Trophoblast cell (in vitro differentiated cells and primary cell): Measurements from ENCODE around the gene OR5A1.

Experiments used
- DNase-seq, 2 donors: peaks; one replicate each; pipeline ENCODE4 v3.0.0-alpha.2; 2016
- H2AFZ ChIP-seq: 2 replicates; pipeline ENCODE4 v1.6.1; 2013; ENCODE audit warnings: low read length, moderate library complexity, mild to moderate bottlenecking; ENCODE audit not compliant: insufficient read depth, poor library complexity
- H2AK5ac ChIP-seq: 2 replicates; pipeline ENCODE4 v1.6.1; 2013; ENCODE audit warnings: mild to moderate bottlenecking, low read length
- H2BK120ac ChIP-seq: 2 replicates; pipeline ENCODE4 v1.6.1; 2013; ENCODE audit warnings: low read length, mild to moderate bottlenecking, moderate library complexity; ENCODE audit not compliant: insufficient read depth, poor library complexity
- H2BK12ac ChIP-seq: 2 replicates; pipeline ENCODE4 v1.6.1; 2013; ENCODE audit warnings: mild to moderate bottlenecking, low read length, moderate library complexity
- H2BK5ac ChIP-seq: 2 replicates; pipeline ENCODE4 v1.6.1; 2013; ENCODE audit warnings: low read length, low read depth, moderate library complexity, mild to moderate bottlenecking; ENCODE audit not compliant: poor library complexity
- H3K14ac ChIP-seq: 2 replicates; pipeline ENCODE4 v1.6.1; 2013; ENCODE audit warnings: mild to moderate bottlenecking, low read length
- H3K18ac ChIP-seq: 2 replicates; pipeline ENCODE4 v1.6.1; 2013; ENCODE audit warnings: mild to moderate bottlenecking, low read length
- H3K23ac ChIP-seq: 2 replicates; pipeline ENCODE4 v1.6.1; 2013; ENCODE audit warnings: low read length
- H3K27ac ChIP-seq: 2 replicates; pipeline ENCODE4 v1.5.1; 2013; ENCODE audit warnings: low read depth, mild to moderate bottlenecking, inconsistent platforms, low read length, moderate library complexity
- H3K27me3 ChIP-seq: 2 replicates; pipeline ENCODE4 v1.6.1; 2013; ENCODE audit warnings: inconsistent platforms, mild to moderate bottlenecking, low read length, moderate library complexity; ENCODE audit not compliant: insufficient read depth
- H3K36me3 ChIP-seq, 2 experiments: 1 replicate in 1 of 2; 2 replicates in 1 of 2; pipeline ENCODE4 v1.6.1; 2013; ENCODE audit warnings: low read length in 2 of 2, mild to moderate bottlenecking in 2 of 2, moderate library complexity in 1 of 2; ENCODE audit not compliant: insufficient read depth in 2 of 2, control insufficient read depth in 1 of 2
- H3K4ac ChIP-seq: 2 replicates; pipeline ENCODE4 v1.6.1; 2013; ENCODE audit warnings: low read depth, mild to moderate bottlenecking, low read length, moderate library complexity
- H3K4me1 ChIP-seq, 2 experiments: 1 replicate in 1 of 2; 2 replicates in 1 of 2; pipeline ENCODE4 v1.6.1; 2013; ENCODE audit warnings: low read length in 2 of 2, mild to moderate bottlenecking in 2 of 2, moderate library complexity in 1 of 2; ENCODE audit not compliant: insufficient read depth in 2 of 2, control insufficient read depth in 1 of 2
- H3K4me2 ChIP-seq: 2 replicates; pipeline ENCODE4 v1.6.1; 2013; ENCODE audit warnings: inconsistent platforms, mild to moderate bottlenecking, low read length, moderate library complexity
- H3K4me3 ChIP-seq: 2 replicates; pipeline ENCODE4 v1.5.1; 2013; ENCODE audit warnings: mild to moderate bottlenecking, low read depth, low read length, inconsistent platforms
- H3K79me1 ChIP-seq: one replicate; pipeline ENCODE4 v1.6.1; 2013; ENCODE audit warnings: low read length
- H3K79me2 ChIP-seq: 2 replicates; pipeline ENCODE4 v1.6.1; 2013; ENCODE audit warnings: low read length, mild to moderate bottlenecking; ENCODE audit not compliant: control insufficient read depth, insufficient read depth, poor library complexity
- H3K9ac ChIP-seq: 2 replicates; pipeline ENCODE4 v1.6.1; 2013; ENCODE audit warnings: mild to moderate bottlenecking, low read length
- H3K9me3 ChIP-seq: 2 replicates; pipeline ENCODE4 v1.6.1; 2013; ENCODE audit warnings: low read depth, mild to moderate bottlenecking, control low read depth, inconsistent platforms, low read length; ENCODE audit not compliant: insufficient read depth
- H4K12ac ChIP-seq: 2 replicates; pipeline ENCODE4 v1.6.1; 2013; ENCODE audit warnings: low read depth, mild to moderate bottlenecking, low read length, moderate library complexity
- H4K8ac ChIP-seq: 2 replicates; pipeline ENCODE4 v1.6.1; 2013; ENCODE audit warnings: low read depth, mild to moderate bottlenecking, low read length, moderate library complexity
- H4K91ac ChIP-seq: one replicate; pipeline ENCODE4 v1.6.1; 2013; ENCODE audit warnings: low read depth, mild to moderate bottlenecking, low read length, moderate library complexity
- WGBS: extraction: QIAGEN DNeasy Blood & Tissue Kit; methylation state at CpG from one replicate; pipeline ENCODE4 v1.1.7; 2013; ENCODE audit warnings: missing lambda C conversion rate; ENCODE audit not compliant: insufficient read length, insufficient coverage; ENCODE audit errors: extremely low coverage; 5-methylcytosine and 5-hydroxymethylcytosine counted together

The OR5A1 gene

GRCh38 chr11:59448484-59448883 is 12.2 kb downstream of the OR5A1 start:
- Histone ChIP-seq H3K36me3 (no peaks in the 10 kb centered on the region), H4K8ac (no peak overlapping the region), H3K9ac (no peak overlapping the region), H3K18ac (no peak overlapping the region), H3K14ac (no peak overlapping the region), H3K4me1 (no peaks in the 10 kb centered on the region), H2AK5ac (no peak overlapping the region), H3K4me2 (no peak overlapping the region), H4K12ac (no peak overlapping the region), H3K4ac (no peak overlapping the region), H3K27ac (no peak overlapping the region), H4K91ac (no peak overlapping the region), H3K27me3 (no peaks in the 10 kb centered on the region), H3K9me3 (no peaks in the 10 kb centered on the region), H3K4me3 (no peak overlapping the region), H2BK12ac (no peak overlapping the region), H3K79me1 (no peaks in the 10 kb centered on the region), H3K79me2 (no peaks in the 10 kb centered on the region), H3K23ac (no peak overlapping the region), H2BK120ac (no peak overlapping the region), H2BK5ac (no peak overlapping the region), H2AFZ (no peak overlapping the region)
- no peak for DNase-seq
- whole genome bisulfite sequencing, result no CpG with 5 or more reads among the region's 2 CpGs

- no peak within 1 kb of the TSS for H3K4me2 ChIP-seq
- no peak within 1 kb of the TSS for H3K4me3 ChIP-seq
- H2BK5ac ChIP-seq, result no peak within 1 kb of the TSS
- H3K36me3 ChIP-seq, result no peaks in the 10 kb centered on the region
- no peaks in the 10 kb centered on the region for H3K27me3 ChIP-seq
- no peak within 1 kb of the TSS for H3K27ac ChIP-seq
- DNase-seq, result no peak
- H4K91ac ChIP-seq, result no peak within 1 kb of the TSS
- H3K9me3 ChIP-seq, result no peaks in the 10 kb centered on the region
- H3K79me1 ChIP-seq, result no peaks in the 10 kb centered on the region
- no peak within 1 kb of the TSS for H4K8ac ChIP-seq
- no CpG with 5 or more reads among the region's 2 CpGs for WGBS
- H3K4ac ChIP-seq, result no peak within 1 kb of the TSS
- no peak within 1 kb of the TSS for H2AFZ ChIP-seq
- H3K18ac ChIP-seq, result no peak within 1 kb of the TSS
- no peak within 1 kb of the TSS for H2AK5ac ChIP-seq
- no peak within 1 kb of the TSS for H2BK120ac ChIP-seq
- H4K12ac ChIP-seq, result no peak within 1 kb of the TSS
- no peak within 1 kb of the TSS for H3K9ac ChIP-seq
- H3K4me1 ChIP-seq, result no peaks in the 10 kb centered on the region
- H3K14ac ChIP-seq, result no peak within 1 kb of the TSS
- H3K23ac ChIP-seq, result no peak within 1 kb of the TSS
- no peak within 1 kb of the TSS for H2BK12ac ChIP-seq
- no peaks in the 10 kb centered on the region for H3K79me2 ChIP-seq
Observed at GRCh38 chr11:59456661-59457060, 20.4 kb downstream of the OR5A1 start, which contains the start of gene OR4D6. Gene OR4D6 (plus strand): TSS chr11:59456961. CDS start chr11:59456961, 0 bp downstream.

- H3K27ac ChIP-seq, result no peak overlapping the region
- H3K14ac ChIP-seq, result no peak overlapping the region
- no peak overlapping the region for H2AFZ ChIP-seq
- H3K27me3 ChIP-seq, result no peaks in the 10 kb centered on the region
- no peaks in the 10 kb centered on the region for H3K79me1 ChIP-seq
- DNase-seq, result no peak
- no peak overlapping the region for H4K91ac ChIP-seq
- H2AK5ac ChIP-seq, result no peak overlapping the region
- no peaks in the 10 kb centered on the region for H3K36me3 ChIP-seq
- H3K4me2 ChIP-seq, result no peak overlapping the region
- no peak overlapping the region for H3K9ac ChIP-seq
- H3K18ac ChIP-seq, result no peak overlapping the region
- no peaks in the 10 kb centered on the region for H3K4me1 ChIP-seq
- H2BK5ac ChIP-seq, result no peak overlapping the region
- no peak overlapping the region for H3K4me3 ChIP-seq
- no peaks in the 10 kb centered on the region for H3K79me2 ChIP-seq
- H4K12ac ChIP-seq, result no peak overlapping the region
- no peak overlapping the region for H2BK120ac ChIP-seq
- no peak overlapping the region for H4K8ac ChIP-seq
- no CpG with 5 or more reads among the region's 3 CpGs for WGBS
- H3K9me3 ChIP-seq, result no peaks in the 10 kb centered on the region
- H3K23ac ChIP-seq, result no peak overlapping the region
- H2BK12ac ChIP-seq, result no peak overlapping the region
- H3K4ac ChIP-seq, result no peak overlapping the region
Observed at GRCh38 chr11:59459916-59460315, 23.6 kb downstream of the OR5A1 start.

- Histone ChIP-seq H3K9me3 (no peaks in the 10 kb centered on the region), H2BK12ac (no peak overlapping the region), H3K4me3 (no peak overlapping the region), H3K36me3 (no peaks in the 10 kb centered on the region), H3K27ac (no peak overlapping the region), H2AK5ac (no peak overlapping the region), H3K4ac (no peak overlapping the region), H4K8ac (no peak overlapping the region), H3K27me3 (no peaks in the 10 kb centered on the region), H3K79me1 (no peaks in the 10 kb centered on the region), H3K18ac (no peak overlapping the region), H4K91ac (no peak overlapping the region), H3K79me2 (no peaks in the 10 kb centered on the region), H3K9ac (no peak overlapping the region), H2BK120ac (no peak overlapping the region), H4K12ac (no peak overlapping the region), H2BK5ac (no peak overlapping the region), H3K4me1 (no peaks in the 10 kb centered on the region), H2AFZ (no peak overlapping the region), H3K4me2 (no peak overlapping the region), H3K14ac (no peak overlapping the region), H3K23ac (no peak overlapping the region)
- no CpG with 5 or more reads among the region's 5 CpGs for WGBS
- DNase-seq, result no peak
Observed at GRCh38 chr11:59463190-59463641, 26.9 kb downstream of the OR5A1 start.
